Activated naive CD4-positive, alpha-beta T cell treated with anti-CD3 and anti-CD28 coated beads, Interleukin-2, amount 10 ng/mL, durations not matched to agents 7 days and 5 days (primary cell): ENCODE results near the gene CFAP46.
"Not testable (repeated sequence)": the region's sequence is repeated elsewhere in the genome, so short reads cannot be mapped to it uniquely, and the experiment has no call there.

Source experiments
- CTCF ChIA-PET: fragments of 350-600 bp; sonication (Branson Sonifier 250); formaldehyde crosslinking; loops from one replicate; lab custom pipeline; 2021; ENCODE audit warnings: antibody characterized with exemption; lab: Charles Lee
- DNase-seq: peaks from one replicate; pipeline ENCODE4 v3.0.0-alpha.2; 2020
- H3K27ac Mint-ChIP-seq: one replicate; pipeline ENCODE4 v1.8.0; 2021; ENCODE audit warnings: mild to moderate bottlenecking, moderate library complexity, mixed read lengths
- H3K27me3 Mint-ChIP-seq: one replicate; pipeline ENCODE4 v1.8.0; 2021; ENCODE audit warnings: mild to moderate bottlenecking, mixed read lengths
- H3K36me3 Mint-ChIP-seq: one replicate; pipeline ENCODE4 v1.8.0; 2021; ENCODE audit warnings: mixed read lengths
- H3K4me1 Mint-ChIP-seq: one replicate; pipeline ENCODE4 v1.8.0; 2021; ENCODE audit warnings: mixed read lengths
- H3K4me3 Mint-ChIP-seq: one replicate; pipeline ENCODE4 v1.8.0; 2021; ENCODE audit warnings: mild to moderate bottlenecking, moderate library complexity, mixed read lengths
- H3K9me3 Mint-ChIP-seq: one replicate; pipeline ENCODE4 v1.8.0; 2021; ENCODE audit warnings: mixed read lengths

CFAP46 gene

DNA sequence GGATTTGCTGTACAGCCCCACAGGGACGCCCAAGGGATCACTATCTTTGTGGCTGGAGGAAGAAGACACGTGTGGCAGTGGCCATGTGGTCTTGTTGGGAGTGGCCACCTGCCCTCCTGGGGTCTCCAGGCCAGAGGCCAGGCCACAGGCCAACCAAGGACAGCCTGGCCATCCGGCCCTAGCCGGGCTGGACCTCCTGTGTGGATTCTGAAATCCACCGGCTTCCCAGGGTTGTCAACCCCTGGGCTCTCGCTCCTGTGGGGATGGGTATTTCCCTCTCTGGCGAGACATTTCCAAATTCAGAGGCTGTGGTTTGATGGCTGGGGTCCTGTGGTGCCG, 31.5 kb upstream of the CFAP46 start:
- DNase-seq: peak; percentile 14
- no peaks in the 10 kb centered on the region for H3K9me3 Mint-ChIP-seq
- H3K27ac Mint-ChIP-seq: no peak overlapping the region

GRCh38 chr10:132972986-132973902, 30.9 kb upstream of the CFAP46 start:
- H3K4me1 Mint-ChIP-seq: no peaks in the 10 kb centered on the region

More for the DNA sequence above, 31.5 kb upstream of the CFAP46 start:
- no peaks in the 10 kb centered on the region for H3K4me1 Mint-ChIP-seq
- no peaks in the 10 kb centered on the region for H3K36me3 Mint-ChIP-seq
- CTCF ChIA-PET: no interaction called here
- peaks cover 26% of the 10 kb centered on the region for H3K27me3 Mint-ChIP-seq
- no peak overlapping the region for H3K4me3 Mint-ChIP-seq

DNA sequence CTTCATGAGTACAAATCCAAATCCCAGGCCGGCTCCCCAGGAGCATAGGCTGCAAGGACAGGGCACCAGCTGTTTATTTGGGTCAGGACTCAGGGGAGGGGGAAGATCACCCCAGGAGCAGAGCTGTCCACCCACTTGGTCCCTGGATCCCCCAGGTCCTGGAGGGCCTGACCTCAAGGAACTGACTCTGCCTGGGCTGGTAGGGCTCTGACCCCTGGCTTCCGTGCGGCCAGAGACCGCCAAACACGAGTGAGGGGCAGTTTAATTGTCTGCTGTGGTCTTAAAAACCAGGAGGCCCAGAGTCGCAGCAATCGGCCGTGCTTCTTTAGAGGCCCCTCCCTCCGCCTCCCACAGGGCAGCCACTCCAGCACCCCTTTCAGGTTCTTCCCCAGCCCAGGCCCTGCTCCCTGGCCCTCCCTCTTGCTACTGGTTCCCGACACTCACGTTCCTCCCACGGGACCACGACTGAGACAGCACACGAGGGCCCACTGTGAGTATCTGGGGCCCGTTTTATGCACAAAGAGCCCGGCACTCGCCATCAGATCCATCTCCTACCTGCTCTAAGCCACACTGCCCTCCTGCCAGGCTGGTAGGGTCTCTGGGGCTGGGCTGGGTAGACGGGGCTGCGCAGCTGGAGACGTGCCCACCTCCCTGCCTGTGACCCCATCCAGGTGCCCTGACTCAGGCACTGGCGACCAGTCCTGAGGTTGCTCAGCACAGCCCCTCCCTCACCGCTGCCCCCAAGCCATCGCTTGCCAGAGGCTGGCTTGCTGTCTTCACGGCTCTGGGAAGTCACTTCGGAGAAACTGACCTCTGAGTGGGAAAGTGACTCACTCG, 30.0 kb upstream of the CFAP46 start:
- peak; percentile 15 for DNase-seq
- CTCF ChIA-PET: no interaction called here
- peaks cover 30% of the 10 kb centered on the region for H3K27me3 Mint-ChIP-seq
- no peak overlapping the region for H3K27ac Mint-ChIP-seq
- no peaks in the 10 kb centered on the region for H3K36me3 Mint-ChIP-seq
- no peaks in the 10 kb centered on the region for H3K4me1 Mint-ChIP-seq
- no peaks in the 10 kb centered on the region for H3K9me3 Mint-ChIP-seq
- no peak overlapping the region for H3K4me3 Mint-ChIP-seq

More at GRCh38 chr10:132972986-132973902, 30.9 kb upstream of the CFAP46 start:
- Mint-ChIP-seq H3K4me3 (no peak overlapping the region), H3K27me3 (peaks cover 26% of the 10 kb centered on the region), H3K27ac (no peak overlapping the region), H3K9me3 (no peaks in the 10 kb centered on the region), H3K36me3 (no peaks in the 10 kb centered on the region)
- CTCF ChIA-PET: no interaction called here
- DNase-seq: peak; percentile 11

GRCh38 chr10:132971448-132972148, 29.2 kb upstream of the CFAP46 start:
- H3K27me3 Mint-ChIP-seq: peaks cover 30% of the 10 kb centered on the region
- no peaks in the 10 kb centered on the region for H3K9me3 Mint-ChIP-seq
- H3K4me3 Mint-ChIP-seq: no peak overlapping the region

GRCh38 chr10:132970641-132971438, 28.5 kb upstream of the CFAP46 start:
- CTCF ChIA-PET: no interaction called here
- DNase-seq: peak; percentile 14
- H3K4me3 Mint-ChIP-seq: no peak overlapping the region
- H3K9me3 Mint-ChIP-seq: no peaks in the 10 kb centered on the region
- no peaks in the 10 kb centered on the region for H3K36me3 Mint-ChIP-seq
- no peaks in the 10 kb centered on the region for H3K4me1 Mint-ChIP-seq
- H3K27me3 Mint-ChIP-seq: peaks cover 28% of the 10 kb centered on the region
- H3K27ac Mint-ChIP-seq: no peak overlapping the region

More at GRCh38 chr10:132971448-132972148, 29.2 kb upstream of the CFAP46 start:
- CTCF ChIA-PET: no interaction called here
- Mint-ChIP-seq H3K4me1 (no peaks in the 10 kb centered on the region), H3K36me3 (no peaks in the 10 kb centered on the region), H3K27ac (no peak overlapping the region)
- DNase-seq: peak; percentile 19

- Mint-ChIP-seq H3K4me1 (peaks cover 12% of the 10 kb centered on the region), H3K36me3 (no peaks in the 10 kb centered on the region), H3K27ac (no peak overlapping the region), H3K9me3 (no peaks in the 10 kb centered on the region), H3K4me3 (no peak overlapping the region), H3K27me3 (peaks cover 27% of the 10 kb centered on the region)
- DNase-seq: peak; percentile 21
- CTCF ChIA-PET: no interaction called here
Observed at GRCh38 chr10:132967540-132967939, 25.2 kb upstream of the CFAP46 start.

DNA sequence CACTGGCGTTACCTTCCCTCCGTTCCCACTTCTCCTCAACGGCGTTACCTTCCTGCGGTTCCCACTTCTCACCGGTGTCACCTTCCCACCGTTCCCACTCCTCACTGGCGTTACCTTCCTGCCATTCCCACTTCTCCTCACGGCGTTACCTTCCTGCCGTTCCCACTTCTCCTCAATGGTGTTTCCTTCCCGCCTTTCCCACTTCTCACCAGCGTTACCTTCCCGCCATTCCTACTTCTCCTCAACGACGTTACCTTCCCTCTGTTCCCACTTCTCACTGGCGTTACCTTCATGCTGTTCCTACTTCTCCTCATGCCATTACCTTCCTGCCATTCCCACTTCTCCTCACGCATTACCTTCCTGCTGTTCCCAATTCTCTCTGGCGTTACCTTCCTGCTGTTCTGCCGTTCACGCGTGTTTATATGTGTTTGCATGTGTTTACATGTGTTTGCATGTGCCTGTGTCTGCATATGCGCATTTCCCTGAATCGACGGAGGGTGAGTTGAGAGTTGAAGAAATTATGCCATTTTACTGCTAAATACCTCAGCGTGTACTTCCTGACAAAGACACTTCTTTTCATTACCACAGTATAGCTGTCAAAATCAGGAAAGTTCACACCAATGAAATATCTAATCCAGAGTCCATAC, 23.2 kb upstream of the CFAP46 start:
- H3K36me3 Mint-ChIP-seq: no peaks in the 10 kb centered on the region
- peaks cover 24% of the 10 kb centered on the region for H3K27me3 Mint-ChIP-seq
- CTCF ChIA-PET: no interaction called here
- no peak overlapping the region for H3K4me3 Mint-ChIP-seq
- peaks cover 21% of the 10 kb centered on the region for H3K4me1 Mint-ChIP-seq
- peak; percentile 7 for DNase-seq
- no peaks in the 10 kb centered on the region for H3K9me3 Mint-ChIP-seq
- H3K27ac Mint-ChIP-seq: no peak overlapping the region

- H3K9me3 Mint-ChIP-seq, H3K36me3 Mint-ChIP-seq, CTCF ChIA-PET, H3K27ac Mint-ChIP-seq: not testable (repeated sequence)
- Mint-ChIP-seq H3K4me1 (peaks cover 21% of the 10 kb centered on the region), H3K27me3 (peaks cover 24% of the 10 kb centered on the region), H3K4me3 (peak overlapping the region; percentile 14)
- peak; percentile 14 for DNase-seq
Observed at GRCh38 chr10:132964707-132965410, 22.5 kb upstream of the CFAP46 start.

DNA sequence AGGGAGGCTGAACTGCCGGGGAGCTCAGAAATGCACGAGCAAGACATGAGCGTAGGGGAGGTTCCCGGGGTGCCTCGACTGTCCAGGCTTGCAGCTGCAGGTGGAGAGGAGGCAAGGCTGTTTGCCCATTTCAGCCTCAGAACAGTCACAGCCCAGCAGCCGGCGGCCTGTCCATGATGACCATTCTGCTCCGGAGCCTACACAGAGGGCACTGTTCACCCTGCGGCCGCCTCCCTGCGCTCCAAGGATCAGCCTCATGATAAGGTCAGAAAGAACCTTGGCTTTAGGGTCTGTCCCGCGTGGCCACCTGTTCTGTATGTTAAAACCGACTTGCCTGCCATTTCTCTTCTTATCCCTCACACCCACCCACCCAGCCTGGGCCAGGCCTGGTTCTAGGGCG, 21.9 kb upstream of the CFAP46 start:
- no peaks in the 10 kb centered on the region for H3K36me3 Mint-ChIP-seq
- peak; percentile 10 for DNase-seq
- H3K27me3 Mint-ChIP-seq: peaks cover 24% of the 10 kb centered on the region
- H3K4me1 Mint-ChIP-seq: peaks cover 21% of the 10 kb centered on the region
- CTCF ChIA-PET: no interaction called here
- no peak overlapping the region for H3K27ac Mint-ChIP-seq
- no peak overlapping the region for H3K4me3 Mint-ChIP-seq
- H3K9me3 Mint-ChIP-seq: no peaks in the 10 kb centered on the region

GRCh38 chr10:132963430-132963960, 21.1 kb upstream of the CFAP46 start:
- peaks cover 24% of the 10 kb centered on the region for H3K27me3 Mint-ChIP-seq
- DNase-seq: no peak
- peaks cover 21% of the 10 kb centered on the region for H3K4me1 Mint-ChIP-seq
- no peaks in the 10 kb centered on the region for H3K9me3 Mint-ChIP-seq
- no peaks in the 10 kb centered on the region for H3K36me3 Mint-ChIP-seq
- CTCF ChIA-PET: no interaction called here
- peak overlapping the region; percentile 91 for H3K4me3 Mint-ChIP-seq
- no peak overlapping the region for H3K27ac Mint-ChIP-seq

GRCh38 chr10:132962623-132963429, 20.5 kb upstream of the CFAP46 start:
- no peaks in the 10 kb centered on the region for H3K9me3 Mint-ChIP-seq
- peak; percentile 3 for DNase-seq
- H3K27me3 Mint-ChIP-seq: peaks cover 20% of the 10 kb centered on the region
- CTCF ChIA-PET: no interaction called here
- peak overlapping the region; percentile 91 for H3K4me3 Mint-ChIP-seq
- peaks cover 21% of the 10 kb centered on the region for H3K4me1 Mint-ChIP-seq
- H3K36me3 Mint-ChIP-seq: no peaks in the 10 kb centered on the region
- peak overlapping the region; percentile 73 for H3K27ac Mint-ChIP-seq
